Measurements from ENCODE around the gene NBPF19.
"Not testable (repeated sequence)": the region's sequence is repeated elsewhere in the genome, so short reads cannot be mapped to it uniquely, and the experiment has no call there.

Gene NBPF19, protein sequence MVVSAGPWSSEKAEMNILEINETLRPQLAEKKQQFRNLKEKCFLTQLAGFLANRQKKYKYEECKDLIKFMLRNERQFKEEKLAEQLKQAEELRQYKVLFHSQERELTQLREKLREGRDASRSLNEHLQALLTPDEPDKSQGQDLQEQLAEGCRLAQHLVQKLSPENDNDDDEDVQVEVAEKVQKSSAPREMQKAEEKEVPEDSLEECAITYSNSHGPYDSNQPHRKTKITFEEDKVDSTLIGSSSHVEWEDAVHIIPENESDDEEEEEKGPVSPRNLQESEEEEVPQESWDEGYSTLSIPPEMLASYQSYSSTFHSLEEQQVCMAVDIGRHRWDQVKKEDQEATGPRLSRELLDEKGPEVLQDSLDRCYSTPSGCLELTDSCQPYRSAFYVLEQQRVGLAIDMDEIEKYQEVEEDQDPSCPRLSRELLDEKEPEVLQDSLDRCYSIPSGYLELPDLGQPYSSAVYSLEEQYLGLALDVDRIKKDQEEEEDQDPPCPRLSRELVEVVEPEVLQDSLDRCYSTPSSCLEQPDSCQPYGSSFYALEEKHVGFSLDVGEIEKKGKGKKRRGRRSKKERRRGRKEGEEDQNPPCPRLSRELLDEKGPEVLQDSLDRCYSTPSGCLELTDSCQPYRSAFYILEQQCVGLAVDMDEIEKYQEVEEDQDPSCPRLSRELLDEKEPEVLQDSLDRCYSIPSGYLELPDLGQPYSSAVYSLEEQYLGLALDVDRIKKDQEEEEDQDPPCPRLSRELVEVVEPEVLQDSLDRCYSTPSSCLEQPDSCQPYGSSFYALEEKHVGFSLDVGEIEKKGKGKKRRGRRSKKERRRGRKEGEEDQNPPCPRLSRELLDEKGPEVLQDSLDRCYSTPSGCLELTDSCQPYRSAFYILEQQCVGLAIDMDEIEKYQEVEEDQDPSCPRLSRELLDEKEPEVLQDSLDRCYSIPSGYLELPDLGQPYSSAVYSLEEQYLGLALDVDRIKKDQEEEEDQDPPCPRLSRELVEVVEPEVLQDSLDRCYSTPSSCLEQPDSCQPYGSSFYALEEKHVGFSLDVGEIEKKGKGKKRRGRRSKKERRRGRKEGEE (N-terminal part only)

DNA sequence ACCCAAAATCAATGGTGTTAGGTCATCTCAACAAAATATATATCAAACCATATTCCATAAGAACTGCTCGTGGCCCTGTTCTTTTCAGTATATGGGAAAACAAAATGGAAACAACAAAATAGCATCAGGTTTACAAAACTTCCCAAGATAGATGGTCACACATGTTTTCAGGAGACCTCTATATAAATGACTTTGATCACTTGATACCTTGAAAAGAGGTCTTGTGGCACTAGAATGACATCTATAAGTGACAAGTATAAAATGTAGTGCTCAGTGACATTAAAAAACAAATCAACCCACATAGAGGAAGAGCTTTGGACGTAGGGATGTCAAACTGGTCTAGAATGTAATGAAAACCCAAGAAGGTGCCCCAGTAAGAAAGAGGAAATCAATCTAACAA is at the start of gene NBPF19:
Gene NBPF19, plus strand, starts transcription at position 301 of the 400 bp plus-strand sequence. CDS start 888 bp downstream, outside the sequence.
- DNase-seq = not testable (repeated sequence)

GRCh38 chr1:149428317-149428716 is 46.5 kb upstream of the NBPF19 start:
- DNase-seq = not testable (repeated sequence)

DNA sequence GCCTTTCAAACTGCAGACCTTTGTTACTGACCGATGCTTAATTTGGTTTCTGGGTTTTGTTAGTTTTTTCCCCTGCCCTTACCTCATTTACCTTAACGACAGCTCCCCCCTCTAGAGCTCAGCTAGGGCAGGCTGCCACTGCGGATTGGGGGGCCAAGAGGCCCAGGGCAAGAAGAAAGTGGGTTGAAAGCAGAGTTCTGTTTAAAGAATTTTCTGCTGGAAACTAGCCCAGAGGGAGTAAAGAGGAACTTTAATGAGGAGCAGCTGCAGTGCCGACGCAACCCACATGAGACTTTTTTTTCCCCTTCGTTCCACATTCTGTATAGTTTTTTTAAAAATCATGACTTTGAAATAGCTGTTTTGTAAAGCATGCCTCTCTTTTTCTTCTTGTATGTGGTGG is 29.4 kb upstream of the NBPF19 start:
- DNase-seq = not testable (repeated sequence)

DNA sequence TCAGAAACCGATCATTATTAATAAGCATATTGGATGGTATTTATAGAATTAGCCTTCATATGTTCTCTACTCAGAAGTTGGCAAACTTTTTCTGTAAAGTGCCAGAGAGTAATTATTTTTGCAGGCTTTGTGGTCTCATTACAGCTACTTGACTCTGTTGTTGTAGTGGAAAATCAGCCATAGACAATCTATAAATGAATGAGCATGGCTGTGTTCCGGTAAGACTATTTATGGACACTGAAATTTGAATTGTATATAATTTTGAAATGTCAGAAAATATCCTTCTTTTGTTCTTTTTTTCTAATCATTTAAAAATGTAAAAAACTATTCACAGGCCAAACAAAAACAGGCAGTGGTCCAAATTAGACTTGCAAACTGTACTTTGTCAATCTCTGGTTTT is 22.6 kb upstream of the NBPF19 start:
- not testable (repeated sequence) for DNase-seq

DNA sequence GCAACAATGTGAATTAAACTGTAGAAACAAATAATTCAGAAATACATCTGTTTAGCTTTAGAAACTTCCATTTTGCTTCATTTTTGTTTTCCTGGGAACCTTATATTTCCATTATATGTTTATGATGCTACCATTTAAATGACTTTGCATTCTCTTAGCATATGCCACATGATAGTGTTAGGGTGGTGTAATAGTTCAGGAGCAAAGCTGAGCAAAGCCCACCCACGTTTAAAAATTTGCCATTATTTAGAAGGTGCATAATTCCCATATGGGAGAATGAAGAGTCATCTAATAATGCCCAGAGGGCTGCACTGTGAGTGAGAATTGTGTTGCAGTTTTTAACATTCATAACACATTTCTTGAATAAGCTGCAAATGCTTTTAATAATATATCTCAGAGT is 22.2 kb upstream of the NBPF19 start:
- not testable (repeated sequence) for DNase-seq

- not testable (repeated sequence) for DNase-seq
These were observed 83.5 kb downstream of the NBPF19 start for GRCh38 chr1:149558350-149558825.

- DNase-seq = not testable (repeated sequence)
These were observed 87.0 kb downstream of the NBPF19 start for GRCh38 chr1:149561806-149562205.

DNA sequence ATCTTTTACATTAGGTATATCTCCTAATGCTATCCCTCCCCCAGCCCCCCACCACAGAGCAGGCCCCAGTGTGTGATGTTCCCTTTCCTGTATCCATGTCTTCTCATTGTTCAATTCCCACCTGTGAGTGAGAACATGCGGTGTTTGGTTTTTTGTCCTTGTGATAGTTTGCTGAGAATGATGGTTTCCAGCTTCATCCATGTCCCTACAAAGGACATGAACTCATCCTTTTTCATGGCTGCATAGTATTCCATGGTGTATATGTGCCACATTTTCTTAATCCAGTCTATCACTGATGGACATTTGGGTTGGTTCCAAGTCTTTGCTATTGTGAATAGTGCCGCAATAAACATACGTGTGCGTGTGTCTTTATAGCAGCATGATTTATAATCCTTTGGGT is 90.6 kb downstream of the NBPF19 start:
- not testable (repeated sequence) for DNase-seq

GRCh38 chr1:149572763-149573162 is 97.9 kb downstream of the NBPF19 start:
- DNase-seq = not testable (repeated sequence)

- not testable (repeated sequence) for DNase-seq
These were observed 110.7 kb downstream of the NBPF19 start for GRCh38 chr1:149585592-149585991.

Measured in NCI-H345 (cell line).